Measurements from ENCODE around the gene GOLGA2. TPM values are rescaled to one million over a fixed set of nuclear protein-coding genes. Genes with fewer than 3 reads are reported as not detected.
"Not testable (repeated sequence)": the region's sequence is repeated elsewhere in the genome, so short reads cannot be mapped to it uniquely, and the experiment has no call there.

GOLGA2 gene
- total RNA-seq, 1 donor from 2014 or later, result 83.5 TPM

DNA sequence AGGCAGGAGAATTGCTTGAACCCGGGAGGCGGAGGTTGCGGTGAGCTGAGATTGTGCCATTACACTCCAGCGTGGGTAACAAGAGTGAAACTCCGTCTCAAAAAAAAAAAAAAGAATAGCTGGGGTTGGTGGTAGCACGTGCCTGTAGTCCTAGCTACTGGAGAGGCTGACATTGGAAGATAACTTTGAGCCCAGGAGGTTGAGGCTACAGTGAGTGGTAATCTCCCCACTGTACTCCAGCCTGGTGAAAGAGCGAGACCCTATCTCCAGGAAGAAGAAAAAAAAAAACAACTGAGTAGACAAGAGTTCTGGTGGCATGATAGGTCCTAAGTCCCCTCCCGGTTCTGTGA is 26.3 kb downstream of the GOLGA2 start:
- ATAC-seq (no peak), DNase-seq (no peak)
- intact Hi-C loops (cut with micrococcal nuclease), result no loop called here

DNA sequence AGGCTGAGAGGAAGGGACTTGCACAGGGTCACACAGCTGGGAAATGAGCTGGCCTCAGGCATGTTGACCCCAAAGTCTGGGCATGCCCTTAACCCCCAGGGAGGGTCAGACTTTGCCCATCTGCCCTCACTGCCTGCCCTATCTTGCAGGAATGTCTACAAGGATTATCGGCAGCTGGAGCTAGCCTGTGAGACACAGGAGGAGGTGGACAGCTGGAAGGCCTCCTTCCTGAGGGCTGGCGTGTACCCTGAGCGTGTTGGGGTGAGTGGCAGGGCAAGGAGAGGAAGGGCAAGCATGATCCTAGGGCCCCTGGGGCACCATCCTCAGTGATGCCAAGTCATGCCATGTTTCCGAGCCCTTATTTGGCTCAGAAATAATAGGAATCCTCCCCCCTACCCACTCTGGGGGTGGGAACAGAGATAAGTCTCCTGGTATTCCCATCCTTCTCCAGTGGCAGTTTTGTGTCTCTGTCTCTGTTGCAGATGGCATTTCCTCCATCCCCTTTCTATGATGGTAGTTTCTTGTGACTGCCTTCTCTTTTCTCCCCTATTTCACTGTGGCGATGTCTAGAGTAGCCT is 28.5 kb downstream of the GOLGA2 start:
- no peak for ATAC-seq
- no peak for DNase-seq
- intact Hi-C loops (cut with micrococcal nuclease), result no loop called here

GRCh38 chr9:128246471-128246870 is 29.3 kb downstream of the GOLGA2 start:
- DNase-seq (no peak), ATAC-seq (no peak)
- intact Hi-C loops (cut with micrococcal nuclease), result no loop called here

GRCh38 chr9:128245421-128246151 is 30.2 kb downstream of the GOLGA2 start:
- peak; percentile 15 for ATAC-seq
- peak; percentile 71 for DNase-seq
- intact Hi-C loops (cut with micrococcal nuclease), result no loop called here

DNA sequence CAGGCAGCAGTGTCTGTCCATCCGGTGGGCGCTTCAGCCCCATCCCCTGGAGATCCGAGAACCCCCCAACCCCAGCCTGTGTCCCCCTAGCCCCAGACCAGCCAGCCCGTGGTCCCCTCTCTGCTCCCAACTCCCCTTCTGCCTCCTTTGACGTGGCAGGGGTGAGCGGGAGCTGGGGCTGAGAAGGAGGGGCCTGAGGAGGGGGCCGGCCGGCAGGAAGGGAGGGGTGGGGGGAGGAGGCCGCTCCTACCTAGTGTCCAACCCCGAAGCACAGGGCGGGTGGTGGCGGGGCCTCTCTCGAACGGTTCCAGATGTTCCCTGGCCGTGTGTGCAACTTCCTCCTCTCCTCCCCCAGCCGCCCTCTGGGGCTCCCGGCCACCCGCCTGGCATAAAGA is 31.0 kb downstream of the GOLGA2 start:
- ATAC-seq (peak; percentile 84), DNase-seq (peak; percentile 89)
- intact Hi-C loops (cut with micrococcal nuclease), result no loop called here

GRCh38 chr9:128244091-128244836 is 31.5 kb downstream of the GOLGA2 start:
- DNase-seq, result no peak
- intact Hi-C loops (cut with micrococcal nuclease), result no loop called here
- peak; percentile 3 for ATAC-seq

- intact Hi-C loops (cut with micrococcal nuclease), result no loop called here
- peak; percentile 71 for DNase-seq
- ATAC-seq, result peak; percentile 45
Measured at GRCh38 chr9:128243215-128244018, 32.4 kb downstream of the GOLGA2 start.

DNA sequence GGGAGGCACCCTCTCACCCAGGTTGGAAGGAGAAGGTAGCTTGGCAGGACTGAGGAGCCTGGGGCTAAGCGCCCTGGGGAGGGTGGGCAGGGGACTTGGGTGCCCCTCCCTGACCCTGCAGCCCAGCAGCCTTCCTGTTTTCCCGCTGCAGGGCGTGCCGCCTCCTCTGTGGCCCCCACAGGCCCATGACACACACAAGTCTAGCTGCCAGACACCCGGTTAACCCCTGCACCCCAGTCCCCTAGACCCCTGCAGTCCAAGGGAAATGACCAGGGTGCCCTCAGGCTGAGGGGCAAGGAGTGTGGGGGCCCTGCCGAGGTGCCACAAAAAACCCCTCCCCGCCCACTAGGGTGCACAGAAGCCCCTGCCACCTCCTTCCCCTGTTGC is 33.0 kb downstream of the GOLGA2 start:
- DNase-seq, result peak; percentile 77

DNA sequence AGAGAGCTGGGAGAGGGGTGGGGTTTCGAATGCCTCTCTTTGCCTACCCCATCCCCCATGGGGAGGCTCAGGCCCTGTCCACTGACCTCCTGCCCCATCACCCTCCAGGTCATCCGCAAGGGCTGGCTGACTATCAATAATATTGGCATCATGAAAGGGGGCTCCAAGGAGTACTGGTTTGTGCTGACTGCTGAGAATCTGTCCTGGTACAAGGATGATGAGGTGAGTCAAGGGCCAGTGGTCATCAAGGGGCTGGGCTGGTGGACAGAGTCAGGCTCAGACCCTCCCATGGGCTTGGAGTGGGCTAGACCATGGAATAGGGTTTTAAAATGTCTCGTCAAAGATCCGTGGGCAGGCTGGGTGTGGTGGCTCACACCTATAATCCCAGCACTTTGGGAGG is 33.7 kb downstream of the GOLGA2 start:
- no peak for ATAC-seq
- intact Hi-C loops (cut with micrococcal nuclease), result no loop called here
- no peak for DNase-seq

More for the DNA sequence above, 33.0 kb downstream of the GOLGA2 start:
- intact Hi-C loops (cut with micrococcal nuclease), result no loop called here
- peak; percentile 55 for ATAC-seq

GRCh38 chr9:128233817-128234406 is 41.9 kb downstream of the GOLGA2 start:
- ATAC-seq (no peak), DNase-seq (no peak)
- intact Hi-C loops (cut with micrococcal nuclease), result no loop called here

DNA sequence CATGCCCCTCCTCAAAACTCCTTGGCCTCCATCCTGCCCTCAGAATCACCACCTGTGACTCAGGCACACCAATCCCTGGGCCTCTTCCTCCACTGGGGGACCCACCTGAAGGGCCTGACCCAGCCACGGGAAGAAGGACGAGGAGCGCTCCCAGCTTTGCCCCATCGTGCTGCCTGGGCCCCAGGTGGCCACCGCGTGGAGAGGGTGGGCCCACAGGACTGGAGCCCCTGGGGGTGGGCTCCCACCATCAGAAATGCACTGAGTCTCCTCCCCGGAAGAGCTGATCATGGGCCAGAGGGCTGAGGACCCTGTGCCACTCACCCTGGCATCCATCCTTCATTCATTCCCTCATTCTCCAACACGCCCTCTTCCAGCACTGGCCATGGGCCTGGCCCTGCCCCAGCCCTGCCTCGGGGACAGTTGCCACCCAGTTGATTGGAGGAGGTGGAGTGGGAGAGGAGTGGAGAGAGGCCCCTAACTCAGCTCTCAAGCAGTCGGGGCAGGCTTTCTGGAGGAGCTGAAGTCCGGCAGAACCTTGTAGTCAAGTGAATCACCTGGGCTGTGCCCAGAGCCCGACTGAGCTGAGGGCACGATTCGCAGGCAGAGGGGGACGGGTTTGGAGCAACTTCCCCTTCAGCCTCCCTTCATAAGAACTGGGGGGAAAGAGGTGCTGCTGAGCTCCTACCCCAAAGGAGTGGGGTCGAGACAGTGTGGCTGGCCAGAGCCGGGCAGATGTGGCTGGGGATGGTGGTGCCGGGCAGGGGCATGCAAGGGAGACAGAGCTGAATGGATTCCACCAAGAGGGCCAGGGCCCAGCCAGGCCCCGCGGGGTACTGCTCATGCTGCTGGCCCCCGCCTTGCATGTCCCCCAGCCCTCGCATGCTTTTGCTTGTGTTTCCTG is 43.0 kb downstream of the GOLGA2 start:
- no peak for ATAC-seq
- intact Hi-C loops (cut with micrococcal nuclease), result no loop called here
- no peak for DNase-seq

DNA sequence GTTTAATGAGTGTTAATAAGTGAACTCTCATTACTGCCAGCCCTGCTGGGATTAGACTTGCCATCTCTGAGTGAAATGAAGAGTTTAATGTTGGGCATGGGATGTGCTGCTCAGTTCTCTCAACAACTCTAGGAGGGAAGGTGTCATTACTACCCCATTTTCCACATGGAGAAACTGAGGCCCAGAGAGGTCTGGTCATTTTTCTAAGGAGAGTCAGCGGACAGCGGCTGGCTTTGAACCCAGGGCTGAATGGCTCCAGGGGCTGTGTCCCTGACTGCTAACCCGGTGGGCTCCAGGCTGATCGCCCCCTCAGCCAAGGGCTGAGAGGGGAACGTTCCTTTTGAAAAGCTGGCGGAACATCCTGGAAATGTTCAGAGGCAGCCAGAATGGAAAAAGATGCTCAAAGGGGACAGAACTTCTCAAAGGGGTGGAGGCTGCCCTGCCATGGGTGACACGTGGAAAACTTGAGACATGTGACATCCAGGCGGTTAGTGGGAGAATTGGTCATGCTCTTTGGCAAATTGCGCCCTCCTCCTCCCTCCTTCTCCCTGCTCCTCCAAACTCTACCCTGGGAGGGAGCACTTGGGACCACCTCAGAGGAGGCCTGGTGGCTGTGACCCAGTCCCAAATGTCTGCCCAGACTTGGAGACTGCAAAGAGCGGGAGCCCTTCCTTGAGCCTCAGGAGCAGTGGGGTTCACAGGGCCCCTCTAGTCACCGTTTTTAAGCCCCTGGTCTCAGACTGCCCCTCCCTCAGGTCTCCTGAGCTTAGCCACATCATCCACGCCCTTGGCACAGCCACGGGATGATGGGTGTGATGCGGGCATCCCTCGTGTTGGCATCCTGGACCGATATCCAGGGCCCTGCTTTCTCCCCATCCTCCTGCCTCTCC is 43.9 kb downstream of the GOLGA2 start:
- intact Hi-C loops (cut with micrococcal nuclease), result no loop called here
- DNase-seq, result no peak
- peak; percentile 62 for ATAC-seq

DNA sequence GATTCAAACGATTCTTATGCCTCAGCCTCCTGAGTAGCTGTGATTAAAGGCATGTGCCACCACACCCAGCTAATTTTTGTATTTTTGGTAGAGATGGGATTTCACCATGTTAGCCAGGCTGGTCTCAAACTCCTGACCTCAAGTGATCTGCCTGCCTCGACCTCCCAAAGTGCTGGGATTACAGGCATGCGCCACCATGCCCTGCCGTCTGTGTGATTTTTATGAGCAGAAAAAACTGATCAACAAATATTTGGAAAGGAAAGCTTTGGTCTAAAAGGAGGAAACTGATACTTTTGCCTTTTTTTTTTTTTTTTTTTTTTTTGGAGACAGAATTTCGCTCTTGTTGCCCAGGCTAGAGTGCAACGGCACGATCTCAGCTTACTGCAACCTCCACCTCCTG is 44.9 kb downstream of the GOLGA2 start:
- intact Hi-C loops (cut with micrococcal nuclease); DNase-seq; ATAC-seq: not testable (repeated sequence)

GRCh38 chr9:128226412-128226801 is 49.4 kb downstream of the GOLGA2 start:
- ATAC-seq (no peak), DNase-seq (no peak)
- intact Hi-C loops (cut with micrococcal nuclease), result no loop called here

GRCh38 chr9:128225770-128226411 is 49.9 kb downstream of the GOLGA2 start:
- intact Hi-C loops (cut with micrococcal nuclease), result no loop called here
- DNase-seq (no peak), ATAC-seq (no peak)

DNA sequence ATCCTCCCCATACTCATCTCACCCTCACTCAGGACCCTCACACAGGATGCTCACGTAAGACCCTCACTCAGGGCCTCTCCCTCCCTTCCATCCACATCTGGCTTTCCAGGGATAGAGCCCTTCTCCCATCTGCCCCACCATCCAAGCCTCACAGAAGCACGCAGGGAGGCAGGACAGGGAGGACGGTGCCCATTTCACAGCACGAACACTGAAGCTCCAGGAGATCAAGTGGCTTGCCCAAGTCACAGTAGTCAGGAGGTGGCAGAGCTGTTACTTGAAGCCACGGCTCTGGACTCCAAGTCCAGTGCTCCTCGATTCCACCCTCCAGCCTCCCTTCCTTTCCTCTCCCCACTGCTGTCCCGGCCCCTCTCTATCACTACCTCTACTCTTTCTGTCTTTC is 50.9 kb downstream of the GOLGA2 start:
- intact Hi-C loops (cut with micrococcal nuclease), result no loop called here
- no peak for ATAC-seq
- DNase-seq, result no peak
